Skin of body (tissue), 2 donors: ENCODE measurements around the gene TTC31. TPM values are rescaled to one million over a fixed set of nuclear protein-coding genes. Genes with fewer than 3 reads are reported as not detected.

ENCODE experiments used
- DNase-seq: peaks from one replicate; lab custom pipeline; 2025; lab: John Stamatoyannopoulos, UW
- total RNA-seq: library from RNA; depleted of rRNA; stranded (reverse); fragments of >200 nt; gene quantifications from one replicate; pipeline ENCODE4 v1.2.3, GENCODE V29; 2014

TTC31 gene
- total RNA-seq, 1 donor from 2014 or later: 10.5 TPM

- DNase-seq: no peak
These were observed 20.9 kb downstream of the TTC31 start for GRCh38 chr2:74503506-74504475.

- DNase-seq: no peak
These were observed 21.7 kb downstream of the TTC31 start for GRCh38 chr2:74504591-74504990.

GRCh38 chr2:74505448-74506246, 22.8 kb downstream of the TTC31 start:
- no peak for DNase-seq

GRCh38 chr2:74507145-74507925, 24.5 kb downstream of the TTC31 start, which contains the start of gene PCGF1:
PCGF1 (minus strand) TSS chr2:74507695; CDS start chr2:74507668, 27 bp downstream.
- DNase-seq: peak; percentile 98

GRCh38 chr2:74507926-74508520, 25.1 kb downstream of the TTC31 start:
- peak; percentile 80 for DNase-seq

GRCh38 chr2:74510272-74510671, 27.4 kb downstream of the TTC31 start:
- DNase-seq: no peak

- no peak for DNase-seq
These were observed 28.5 kb downstream of the TTC31 start for GRCh38 chr2:74511104-74511989.

GRCh38 chr2:74512744-74513604, 30.1 kb downstream of the TTC31 start:
- no peak for DNase-seq

- no peak for DNase-seq
These were observed 30.9 kb downstream of the TTC31 start for GRCh38 chr2:74513605-74514367.

- DNase-seq: no peak
These were observed 31.7 kb downstream of the TTC31 start, which contains the start of gene TLX2 for GRCh38 chr2:74514368-74515270. TLX2 (plus strand) TSS chr2:74514450; CDS start chr2:74514807, 357 bp downstream.

- no peak for DNase-seq
These were observed 32.5 kb downstream of the TTC31 start for GRCh38 chr2:74515271-74515980.

- DNase-seq: peak; percentile 20
These were observed 33.2 kb downstream of the TTC31 start for GRCh38 chr2:74515981-74516633.

GRCh38 chr2:74516650-74517049, 33.8 kb downstream of the TTC31 start:
- no peak for DNase-seq

- DNase-seq: no peak
These were observed 39.6 kb downstream of the TTC31 start for GRCh38 chr2:74522516-74522915.

- no peak for DNase-seq
These were observed 41.1 kb downstream of the TTC31 start for GRCh38 chr2:74524005-74524404.
